Karpas-422 (cell line): ENCODE data around the gene ANO9. TPM values are rescaled to one million over a fixed set of nuclear protein-coding genes. Genes with fewer than 3 reads are reported as not detected.
"Not testable (repeated sequence)": the region's sequence is repeated elsewhere in the genome, so short reads cannot be mapped to it uniquely, and the experiment has no call there.

Experiments
- DNase-seq: peaks from one replicate; pipeline ENCODE4 v3.0.0-alpha.2; 2015
- H2AFZ ChIP-seq: fragments of 200-600 bp; sonication (generic); 2 replicates; pipeline ENCODE4 v1.6.1; 2014; ENCODE audit warnings: antibody characterized with exemption, low read length, mixed read lengths
- H3K27ac ChIP-seq: fragments of 200-600 bp; sonication (generic); 2 replicates; pipeline ENCODE4 v1.5.1; 2014; ENCODE audit warnings: mild to moderate bottlenecking, low read length, moderate library complexity
- H3K27me3 ChIP-seq: fragments of 200-600 bp; sonication (generic); 2 replicates; pipeline ENCODE4 v1.6.1; 2014; ENCODE audit warnings: low read length, mixed read lengths
- H3K36me3 ChIP-seq: fragments of 200-600 bp; sonication (generic); 2 replicates; pipeline ENCODE4 v1.6.1; 2014; ENCODE audit warnings: low read length, mixed read lengths; ENCODE audit not compliant: insufficient read depth
- H3K4me1 ChIP-seq: fragments of 200-600 bp; sonication (generic); 2 replicates; pipeline ENCODE4 v1.6.1; 2014; ENCODE audit warnings: mild to moderate bottlenecking, low read length, mixed read lengths
- H3K4me2 ChIP-seq: fragments of 200-600 bp; sonication (generic); 2 replicates; pipeline ENCODE4 v1.6.1; 2014; ENCODE audit warnings: low read length, low read depth, mild to moderate bottlenecking; ENCODE audit not compliant: poor library complexity, severe bottlenecking
- H3K4me3 ChIP-seq: fragments of 200-600 bp; sonication (generic); 2 replicates; pipeline ENCODE4 v1.5.1; 2014; ENCODE audit warnings: mild to moderate bottlenecking, antibody characterized with exemption, low read length, mixed read lengths
- H3K79me2 ChIP-seq: fragments of 200-600 bp; sonication (generic); 2 replicates; pipeline ENCODE4 v1.6.1; 2014; ENCODE audit warnings: mild to moderate bottlenecking, low read length, mixed read lengths
- H3K9ac ChIP-seq: fragments of 200-600 bp; sonication (generic); 2 replicates; pipeline ENCODE4 v1.6.0; 2014; ENCODE audit warnings: low read length
- H3K9me2 ChIP-seq: fragments of 200-600 bp; sonication (generic), shearing (Covaris generic); replicated peaks from 2 replicates; pipeline ENCODE4 v1.6.0; 2014; ENCODE audit warnings: mild to moderate bottlenecking, low read length, moderate library complexity; ENCODE audit not compliant: insufficient read depth
- H3K9me3 ChIP-seq: fragments of 300-700, 200-600 bp; sonication (generic); 2 replicates; pipeline ENCODE4 v1.6.1; 2014; ENCODE audit warnings: low read length, mixed read lengths
- H4K20me1 ChIP-seq: fragments of 200-600 bp; sonication (generic); 2 replicates; pipeline ENCODE4 v1.6.1; 2014; ENCODE audit warnings: mild to moderate bottlenecking, antibody characterized with exemption, low read length, low read depth; ENCODE audit not compliant: insufficient read depth
- total RNA-seq: library from RNA; depleted of rRNA; stranded (reverse); fragments of >200 nt; shearing (Covaris generic); gene quantifications from 2 replicates; pipeline ENCODE4 v1.2.3, GENCODE V29; 2014; ENCODE audit warnings: low replicate concordance

Gene ANO9
- total RNA-seq, 1 experiment from 2014 or later = 1.4 TPM

DNA sequence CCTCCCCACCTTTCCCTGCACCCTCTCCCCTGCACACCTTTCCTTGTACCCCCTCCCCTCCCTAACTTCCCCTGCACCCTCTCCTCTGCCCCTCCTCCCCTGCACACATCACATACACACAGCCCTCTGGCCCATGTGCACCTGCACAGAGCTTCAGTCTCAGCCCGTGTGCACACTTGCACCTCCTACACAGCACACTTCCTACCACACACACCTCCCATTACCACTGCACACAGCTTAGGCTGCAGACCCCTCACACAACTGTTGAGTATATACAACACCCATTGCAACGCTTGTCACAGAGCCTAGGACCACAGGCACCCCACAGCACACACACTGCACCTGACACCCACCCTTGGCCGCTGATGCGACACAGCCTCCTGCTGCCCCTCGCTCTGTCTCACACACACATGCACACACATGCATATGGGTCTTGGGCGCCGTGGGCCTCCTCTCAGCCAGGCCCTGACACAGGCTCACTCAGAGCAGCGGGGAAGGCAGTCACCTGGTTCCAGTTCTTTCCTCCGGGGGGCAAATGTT is 27.4 kb downstream of the ANO9 start:
- no peaks in the 10 kb centered on the region for H3K9me3 ChIP-seq
- no peak overlapping the region for H3K27ac ChIP-seq
- no peaks in the 10 kb centered on the region for H3K36me3 ChIP-seq
- no peaks in the 10 kb centered on the region for H3K79me2 ChIP-seq
- H3K4me3 ChIP-seq = no peak overlapping the region
- H3K4me1 ChIP-seq = no peaks in the 10 kb centered on the region
- H2AFZ ChIP-seq = no peak overlapping the region
- no peak overlapping the region for H3K9ac ChIP-seq
- H4K20me1 ChIP-seq = 0 out of 2 replicates have a peak, but pooled peaks cover 3% of the 10 kb centered on the region
- H3K4me2 ChIP-seq = no peak overlapping the region
- no peak for DNase-seq
- H3K9me2 ChIP-seq = no peaks in the 10 kb centered on the region
- no peaks in the 10 kb centered on the region for H3K27me3 ChIP-seq

DNA sequence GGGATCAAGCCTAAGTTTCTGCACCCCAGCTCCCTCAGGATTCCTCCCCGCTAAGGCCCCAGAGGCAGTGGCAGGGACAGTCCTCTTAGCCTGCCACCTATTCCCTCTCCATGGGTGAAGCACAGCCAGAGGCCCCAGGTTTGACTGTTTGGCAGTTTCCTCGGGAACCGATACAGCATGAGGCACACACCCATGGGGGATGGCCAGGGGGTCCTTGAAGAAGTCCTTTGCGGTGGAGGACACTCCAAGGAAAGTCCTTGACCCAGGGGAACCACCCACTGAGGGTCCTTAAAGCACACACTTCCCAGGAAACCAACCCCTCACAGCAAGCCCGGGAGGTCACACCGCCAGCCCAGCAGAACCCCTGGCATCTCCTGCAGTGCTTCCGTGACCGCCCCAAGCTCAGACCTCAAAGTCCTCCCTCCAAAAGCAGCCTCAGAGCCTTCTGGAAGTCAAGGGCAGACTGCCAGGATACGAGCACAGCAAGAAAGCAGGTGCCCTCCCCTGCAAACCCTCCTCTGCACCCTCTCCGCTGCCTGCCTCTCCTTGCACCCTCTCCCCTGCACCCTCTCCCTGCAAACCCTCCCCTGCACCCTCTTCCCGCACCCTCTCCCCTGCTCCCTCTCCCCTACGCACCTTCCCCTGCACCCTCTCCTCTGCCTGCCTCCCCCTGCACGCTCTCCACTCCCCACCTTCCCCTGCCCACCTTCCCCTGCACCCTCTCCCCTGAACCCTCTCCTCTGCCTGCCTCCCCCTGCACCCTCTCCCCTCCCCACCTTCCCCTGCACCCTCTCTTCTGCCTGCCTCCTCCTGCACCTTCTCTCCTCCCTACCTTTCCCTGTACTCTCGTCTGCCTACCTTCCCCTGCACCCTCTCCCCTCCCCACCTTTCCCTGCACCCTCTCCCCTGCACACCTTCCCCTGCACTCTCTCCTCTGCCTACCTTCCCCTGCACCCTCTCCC is 28.4 kb downstream of the ANO9 start:
- no peaks in the 10 kb centered on the region for H3K36me3 ChIP-seq
- no peak overlapping the region for H3K27ac ChIP-seq
- no peaks in the 10 kb centered on the region for H3K9me2 ChIP-seq
- no peaks in the 10 kb centered on the region for H3K9me3 ChIP-seq
- H3K4me1 ChIP-seq = no peaks in the 10 kb centered on the region
- no peaks in the 10 kb centered on the region for H3K79me2 ChIP-seq
- peak; percentile 55 for DNase-seq
- 0 out of 2 replicates have a peak, but pooled peaks cover 3% of the 10 kb centered on the region for H4K20me1 ChIP-seq
- no peak overlapping the region for H3K9ac ChIP-seq
- no peak overlapping the region for H3K4me3 ChIP-seq
- H3K27me3 ChIP-seq = no peaks in the 10 kb centered on the region
- H2AFZ ChIP-seq = no peak overlapping the region
- H3K4me2 ChIP-seq = no peak overlapping the region

DNA sequence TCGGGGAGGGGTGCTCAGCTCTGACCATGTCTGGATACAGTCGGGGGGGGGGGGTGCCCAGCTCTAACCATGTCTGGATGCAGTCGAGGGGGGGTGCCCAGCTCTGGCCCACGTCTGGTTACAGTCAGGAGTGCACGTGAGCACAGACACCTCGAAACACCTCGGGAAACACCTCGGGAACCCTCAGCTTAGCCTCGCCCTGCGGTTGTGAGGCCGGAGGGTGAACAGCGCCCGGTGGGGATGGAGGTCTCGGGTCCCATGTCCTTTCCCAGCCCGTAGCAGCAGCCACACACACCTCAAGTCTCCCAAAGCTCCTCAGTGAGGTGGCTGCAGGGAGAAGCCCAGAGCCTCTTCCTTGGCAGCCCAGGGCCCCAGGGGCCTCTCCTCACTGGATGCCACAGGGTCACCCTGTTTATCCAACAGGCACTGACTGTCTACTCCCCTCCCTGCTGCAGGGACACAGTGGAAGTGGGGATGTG is 29.1 kb downstream of the ANO9 start:
- H3K4me1 ChIP-seq = no peaks in the 10 kb centered on the region
- H3K9ac ChIP-seq = no peak overlapping the region
- no peaks in the 10 kb centered on the region for H3K9me3 ChIP-seq
- H4K20me1 ChIP-seq = 0 out of 2 replicates have a peak, but pooled peaks cover 3% of the 10 kb centered on the region
- H3K27me3 ChIP-seq = no peaks in the 10 kb centered on the region
- no peak for DNase-seq
- H3K9me2 ChIP-seq = no peaks in the 10 kb centered on the region
- no peak overlapping the region for H3K4me3 ChIP-seq
- H3K4me2 ChIP-seq = no peak overlapping the region
- no peaks in the 10 kb centered on the region for H3K36me3 ChIP-seq
- no peak overlapping the region for H2AFZ ChIP-seq
- no peak overlapping the region for H3K27ac ChIP-seq
- H3K79me2 ChIP-seq = no peaks in the 10 kb centered on the region

DNA sequence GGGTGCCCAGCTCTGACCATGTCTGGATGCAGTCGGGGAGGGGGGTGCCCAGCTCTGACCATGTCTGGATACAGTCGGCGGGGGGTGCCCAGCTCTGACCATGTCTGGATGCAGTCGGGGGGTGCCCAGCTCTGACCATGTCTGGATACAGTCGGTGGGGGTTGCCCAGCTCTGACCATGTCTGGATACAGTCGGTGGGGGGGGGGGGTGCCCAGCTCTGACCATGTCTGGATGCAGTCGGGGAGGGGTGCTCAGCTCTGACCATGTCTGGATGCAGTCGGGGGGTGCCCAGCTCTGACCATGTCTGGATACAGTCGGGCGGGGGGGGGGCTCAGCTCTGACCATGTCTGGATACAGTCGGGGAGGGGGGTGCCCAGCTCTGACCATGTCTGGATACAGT is 30.3 kb downstream of the ANO9 start:
- H3K4me1 ChIP-seq = not testable (repeated sequence)

DNA sequence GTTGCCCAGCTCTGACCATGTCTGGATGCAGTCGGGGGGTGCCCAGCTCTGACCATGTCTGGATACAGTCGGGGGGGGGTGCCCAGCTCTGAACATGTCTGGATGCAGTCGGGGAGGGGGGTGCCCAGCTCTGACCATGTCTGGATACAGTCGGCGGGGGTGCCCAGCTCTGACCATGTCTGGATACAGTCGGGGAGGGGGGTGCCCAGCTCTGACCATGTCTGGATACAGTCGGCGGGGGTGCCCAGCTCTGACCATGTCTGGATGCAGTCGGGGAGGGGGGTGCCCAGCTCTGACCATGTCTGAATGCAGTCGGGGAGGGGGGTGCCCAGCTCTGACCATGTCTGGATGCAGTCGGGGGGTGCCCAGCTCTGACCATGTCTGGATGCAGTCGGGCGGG is 31.1 kb downstream of the ANO9 start:
- not testable (repeated sequence) for H3K79me2 ChIP-seq, H3K36me3 ChIP-seq, DNase-seq, H3K4me3 ChIP-seq, H3K4me2 ChIP-seq, H2AFZ ChIP-seq, H3K4me1 ChIP-seq, H3K27me3 ChIP-seq, H3K9me3 ChIP-seq, H4K20me1 ChIP-seq, H3K9me2 ChIP-seq, H3K9ac ChIP-seq, H3K27ac ChIP-seq

More for the DNA sequence above, 30.3 kb downstream of the ANO9 start:
- not testable (repeated sequence) for H3K27ac ChIP-seq, H3K4me3 ChIP-seq, H4K20me1 ChIP-seq, H2AFZ ChIP-seq, H3K36me3 ChIP-seq, H3K79me2 ChIP-seq, H3K4me2 ChIP-seq, H3K27me3 ChIP-seq, DNase-seq, H3K9me2 ChIP-seq, H3K9ac ChIP-seq, H3K9me3 ChIP-seq

DNA sequence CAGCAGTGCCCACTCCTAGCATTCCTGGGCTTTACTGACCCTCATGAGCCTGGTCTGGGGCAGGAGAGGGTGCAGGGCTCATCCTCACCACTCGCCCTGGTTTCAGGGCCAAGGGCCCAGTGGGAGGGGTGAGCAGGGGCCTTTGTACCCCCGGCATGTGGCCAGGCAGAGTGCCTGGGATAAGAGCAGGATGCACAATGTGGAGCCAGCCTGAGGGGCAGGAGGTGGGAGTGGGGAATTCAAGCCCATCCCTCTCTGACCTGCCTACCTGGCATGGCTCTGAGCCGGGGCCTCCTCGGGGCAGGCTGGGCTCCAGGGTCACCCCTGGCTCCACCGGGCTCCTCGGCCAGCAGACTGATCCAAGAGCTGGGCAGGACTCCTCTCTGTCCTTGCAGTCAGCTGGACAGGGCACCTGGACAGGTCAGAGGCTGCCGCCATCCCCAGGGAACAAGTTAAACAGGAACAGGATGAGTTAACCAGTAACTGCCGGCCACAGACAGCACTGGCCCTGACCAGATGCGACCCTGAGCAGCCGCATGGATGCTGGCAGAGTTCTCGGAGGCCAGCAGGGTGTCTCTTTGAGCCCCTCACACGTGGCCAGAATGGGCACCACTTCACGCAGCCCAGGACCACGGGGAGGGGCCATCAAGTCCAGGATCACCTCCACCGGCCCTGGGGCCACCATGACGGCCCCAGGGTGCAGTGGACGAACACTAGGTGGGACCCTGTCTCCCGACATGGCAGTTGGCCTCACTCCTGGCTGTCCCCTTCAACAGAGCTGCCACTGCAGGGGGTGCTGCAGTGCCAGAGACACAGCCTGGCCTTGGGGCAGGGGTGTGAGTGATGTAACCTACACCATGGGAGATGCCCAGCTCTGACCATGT is 32.0 kb downstream of the ANO9 start:
- Histone ChIP-seq H3K4me1 (peaks cover 7% of the 10 kb centered on the region), H3K79me2 (no peaks in the 10 kb centered on the region), H4K20me1 (0 out of 2 replicates have a peak, but pooled peaks cover 3% of the 10 kb centered on the region), H3K36me3 (no peaks in the 10 kb centered on the region), H3K4me2 (no peak overlapping the region), H3K9ac (no peak overlapping the region), H3K9me2 (no peaks in the 10 kb centered on the region), H2AFZ (no peak overlapping the region), H3K9me3 (no peaks in the 10 kb centered on the region), H3K27me3 (no peaks in the 10 kb centered on the region), H3K4me3 (no peak overlapping the region), H3K27ac (no peak overlapping the region)
- no peak for DNase-seq

DNA sequence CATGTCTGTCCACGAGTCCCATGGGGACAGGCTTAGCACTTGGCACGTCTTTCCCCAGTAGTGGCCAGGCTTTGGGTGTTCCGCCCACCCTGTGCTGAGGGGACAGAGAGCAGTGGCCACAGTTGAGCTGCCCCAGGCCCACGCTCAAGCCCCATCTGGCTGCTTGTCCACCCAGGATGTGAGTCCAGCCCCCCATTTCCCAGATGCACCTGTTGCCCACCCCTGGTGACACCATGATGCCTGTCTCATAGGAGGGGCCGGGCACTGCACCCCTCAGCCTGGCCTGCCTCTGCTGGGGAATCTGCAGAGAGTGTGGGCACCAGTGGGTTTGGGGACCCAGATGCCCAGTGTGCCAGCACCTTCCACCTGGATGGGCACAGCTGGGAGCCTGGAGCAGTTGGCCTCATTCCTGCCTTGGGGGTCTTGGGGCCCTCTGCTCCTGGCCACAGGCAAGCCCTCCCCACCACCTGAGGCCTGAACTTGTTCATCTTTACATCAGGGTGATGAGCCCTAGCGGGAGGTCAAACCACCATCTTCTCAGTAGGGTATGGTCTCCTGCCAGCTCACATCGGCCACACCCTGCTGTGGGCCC is 32.7 kb downstream of the ANO9 start:
- H3K9me3 ChIP-seq = no peaks in the 10 kb centered on the region
- H3K27me3 ChIP-seq = no peaks in the 10 kb centered on the region
- no peak overlapping the region for H3K27ac ChIP-seq
- no peaks in the 10 kb centered on the region for H3K79me2 ChIP-seq
- no peak overlapping the region for H2AFZ ChIP-seq
- H3K9me2 ChIP-seq = no peaks in the 10 kb centered on the region
- H3K4me3 ChIP-seq = no peak overlapping the region
- H3K9ac ChIP-seq = no peak overlapping the region
- peaks cover 7% of the 10 kb centered on the region for H3K4me1 ChIP-seq
- H4K20me1 ChIP-seq = 0 out of 2 replicates have a peak, but pooled peaks cover 3% of the 10 kb centered on the region
- no peak overlapping the region for H3K4me2 ChIP-seq
- no peak for DNase-seq
- no peaks in the 10 kb centered on the region for H3K36me3 ChIP-seq
